Stomach smooth muscle (tissue), 2 donors: ENCODE data around the gene SPTB.
"Not testable (repeated sequence)": the region's sequence is repeated elsewhere in the genome, so short reads cannot be mapped to it uniquely, and the experiment has no call there.

Experiments used
- H3K27ac ChIP-seq: one replicate; pipeline ENCODE4 v1.7.0; 2013; ENCODE audit warnings: mild to moderate bottlenecking, low read length, inconsistent platforms
- H3K27me3 ChIP-seq, 2 donors: one replicate each; pipeline ENCODE4 v1.7.0; 2013; ENCODE audit warnings: low read length in 2 of 2; ENCODE audit not compliant: insufficient read depth in 2 of 2, control insufficient read depth in 1 of 2
- H3K36me3 ChIP-seq, 2 donors: one replicate each; pipeline ENCODE4 v1.7.0; 2013; ENCODE audit warnings: low read length in 2 of 2; ENCODE audit not compliant: control insufficient read depth in 2 of 2, insufficient read depth in 2 of 2
- H3K4me1 ChIP-seq: one replicate; pipeline ENCODE4 v1.7.0; 2013; ENCODE audit warnings: low read length; ENCODE audit not compliant: control insufficient read depth, insufficient read depth
- H3K4me3 ChIP-seq, 2 donors: one replicate each; pipeline ENCODE4 v1.7.0; 2013; ENCODE audit warnings: low read length in 2 of 2
- H3K9ac ChIP-seq, 2 donors: one replicate each; pipeline ENCODE4 v1.7.0; 2013; ENCODE audit warnings: low read length in 2 of 2, mild to moderate bottlenecking in 1 of 2
- H3K9me3 ChIP-seq, 2 donors: one replicate each; pipeline ENCODE4 v1.7.0; 2013; ENCODE audit warnings: low read length in 2 of 2; ENCODE audit not compliant: control insufficient read depth in 2 of 2
- donor health status: healthy.
- donor health status: Pancreatic carcinoma.

The SPTB gene

DNA sequence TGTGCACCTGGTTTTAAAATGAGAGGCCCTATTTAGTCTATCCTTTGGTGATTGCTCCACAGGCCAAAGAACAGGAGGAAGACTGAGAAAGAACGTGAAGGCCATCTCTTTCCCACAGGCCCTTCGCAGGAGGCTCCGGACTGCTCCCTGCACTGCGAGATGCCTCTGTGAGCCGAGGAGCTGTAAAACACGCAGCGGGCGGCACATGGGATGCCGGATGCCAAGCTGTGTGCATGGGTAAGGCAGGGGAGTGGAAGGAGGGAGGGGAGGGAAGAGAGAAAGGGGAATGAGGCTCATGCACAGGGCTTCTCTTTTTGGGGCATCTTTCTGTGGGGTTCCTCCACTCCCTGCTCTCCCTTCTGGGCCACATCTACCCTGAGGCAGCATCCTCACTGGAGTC, 61.6 kb downstream of the SPTB start:
- Histone ChIP-seq H3K27me3 (peaks cover 0 to 3% of the 10 kb centered on the region in 2 donors), H3K27ac (no peak overlapping the region), H3K9ac (no peak overlapping the region), H3K9me3 (no peaks in the 10 kb centered on the region), H3K4me1 (peaks cover under 1% of the 10 kb centered on the region), H3K4me3 (no peak overlapping the region), H3K36me3 (no peaks in the 10 kb centered on the region)

DNA sequence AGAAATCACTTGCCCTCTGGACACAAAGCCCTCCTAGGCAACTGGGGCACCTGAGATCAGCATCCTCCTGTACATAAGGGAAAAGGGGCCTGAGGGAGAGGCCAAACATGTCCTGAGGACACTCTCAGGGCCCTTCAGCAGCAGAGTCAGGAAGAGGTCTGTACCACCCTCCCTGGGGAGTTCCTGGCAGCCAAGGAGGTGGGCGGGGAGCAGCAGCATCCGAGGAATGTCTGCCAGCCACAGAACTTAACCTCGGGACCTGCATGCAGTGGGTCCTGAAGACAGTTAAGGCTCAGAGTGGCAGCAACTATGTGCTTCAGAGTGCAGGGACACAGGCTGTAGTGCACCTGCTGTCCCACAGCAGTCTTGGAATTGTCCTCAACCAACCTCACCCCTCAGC, 62.1 kb downstream of the SPTB start:
- no peaks in the 10 kb centered on the region for H3K36me3 ChIP-seq
- no peak overlapping the region for H3K27ac ChIP-seq
- no peak overlapping the region for H3K4me3 ChIP-seq
- H3K27me3 ChIP-seq, result no peaks in the 10 kb centered on the region
- no peaks in the 10 kb centered on the region for H3K9me3 ChIP-seq
- H3K9ac ChIP-seq, result no peak overlapping the region
- no peaks in the 10 kb centered on the region for H3K4me1 ChIP-seq

DNA sequence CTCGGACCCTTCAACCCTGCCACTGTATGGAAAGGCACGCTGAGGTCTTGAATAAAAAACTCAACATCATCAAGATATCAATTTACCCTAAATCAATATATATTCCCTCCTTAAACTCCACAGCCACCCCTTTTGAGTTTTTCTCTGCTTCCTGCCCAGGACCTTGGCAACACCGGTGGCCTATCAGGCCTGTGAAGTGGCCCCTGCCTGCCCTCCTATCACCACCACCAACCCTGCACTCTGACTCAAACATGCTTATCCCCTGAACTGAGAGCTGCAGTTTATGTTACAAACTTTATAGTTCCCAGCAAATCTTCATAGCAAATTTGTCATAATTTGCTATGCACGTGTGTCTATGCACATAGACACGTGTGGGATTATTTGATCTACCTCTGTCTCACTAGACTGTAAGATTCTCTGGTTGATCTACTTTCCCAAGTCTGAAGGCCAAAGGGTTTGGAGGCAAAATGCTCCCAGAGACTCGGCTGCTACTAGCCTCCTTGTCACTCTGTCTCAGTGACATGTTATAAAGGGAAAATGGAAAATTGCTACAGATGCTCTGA, 63.4 kb downstream of the SPTB start:
- no peak overlapping the region for H3K27ac ChIP-seq
- no peak overlapping the region for H3K9ac ChIP-seq
- H3K36me3 ChIP-seq, result no peaks in the 10 kb centered on the region
- H3K9me3 ChIP-seq, result no peaks in the 10 kb centered on the region
- H3K4me1 ChIP-seq, result no peaks in the 10 kb centered on the region
- H3K27me3 ChIP-seq, result peaks cover 0 to 2% of the 10 kb centered on the region in 2 donors
- no peak overlapping the region for H3K4me3 ChIP-seq

DNA sequence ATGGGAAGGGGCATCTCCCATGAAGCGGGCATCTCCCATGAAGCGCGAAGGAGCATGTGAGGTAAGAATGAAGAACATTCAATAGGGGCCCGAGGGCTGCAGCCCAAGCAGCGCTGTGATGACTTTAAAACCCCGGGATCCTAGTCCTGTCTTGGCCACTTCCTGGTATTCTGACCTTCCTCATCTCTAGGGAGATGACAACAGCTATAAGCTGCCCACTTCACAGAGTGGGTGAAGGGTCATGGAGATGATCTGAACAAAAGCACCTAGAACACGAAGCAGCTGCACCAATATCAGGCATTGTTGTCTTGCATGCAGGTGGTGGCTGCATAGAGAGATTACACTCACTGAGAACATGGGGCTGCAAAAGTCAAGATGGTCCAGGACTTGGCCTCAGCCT, 64.5 kb downstream of the SPTB start:
- H3K9ac ChIP-seq, result no peak overlapping the region
- no peak overlapping the region for H3K4me3 ChIP-seq
- no peaks in the 10 kb centered on the region for H3K4me1 ChIP-seq
- no peaks in the 10 kb centered on the region for H3K9me3 ChIP-seq
- no peak overlapping the region for H3K27ac ChIP-seq
- no peaks in the 10 kb centered on the region for H3K36me3 ChIP-seq
- peaks cover 0 to 2% of the 10 kb centered on the region in 2 donors for H3K27me3 ChIP-seq

DNA sequence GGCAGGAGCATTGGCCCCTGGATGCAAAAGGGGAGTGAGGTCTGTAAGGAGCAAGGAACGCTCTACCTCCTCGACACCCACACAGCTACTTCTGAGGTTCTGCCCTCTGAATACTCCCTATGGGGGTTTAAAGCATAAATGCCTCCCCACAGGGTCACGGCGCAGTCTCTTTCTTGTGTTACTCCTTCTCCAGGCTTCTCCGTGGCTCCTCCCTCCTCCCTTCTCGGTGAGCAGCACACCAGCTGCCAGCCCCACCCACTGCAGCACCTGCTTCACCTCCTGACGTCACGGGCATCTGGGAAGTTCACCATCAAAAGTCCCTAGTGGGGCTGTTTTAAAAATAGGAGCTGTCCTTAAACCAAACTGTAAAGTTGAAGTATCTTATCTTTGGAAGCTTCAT, 67.3 kb downstream of the SPTB start:
- peaks cover 0 to 2% of the 10 kb centered on the region in 2 donors for H3K27me3 ChIP-seq
- H3K4me3 ChIP-seq, result no peak overlapping the region
- no peaks in the 10 kb centered on the region for H3K36me3 ChIP-seq
- no peaks in the 10 kb centered on the region for H3K9me3 ChIP-seq
- H3K27ac ChIP-seq, result no peak overlapping the region
- H3K9ac ChIP-seq, result no peak overlapping the region
- H3K4me1 ChIP-seq, result no peaks in the 10 kb centered on the region

DNA sequence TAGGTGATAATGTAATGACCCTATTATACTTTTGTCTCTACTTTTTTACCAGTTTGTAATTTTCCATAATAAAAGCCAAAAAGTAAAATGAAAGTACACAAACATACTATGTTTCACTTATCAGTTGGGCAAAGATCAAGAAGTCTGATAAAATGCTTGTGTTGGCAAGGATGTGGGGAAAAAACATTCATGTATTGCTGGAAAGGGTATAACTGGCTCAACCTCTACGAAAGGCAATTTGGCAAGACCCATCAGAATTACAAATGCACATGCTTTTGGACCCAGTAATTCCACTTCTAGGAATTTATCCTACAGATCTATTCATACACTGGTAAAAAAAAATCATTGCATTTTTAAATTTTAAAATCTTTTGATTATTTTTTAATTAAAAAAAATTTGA, 68.0 kb downstream of the SPTB start:
- H3K4me1 ChIP-seq, result no peaks in the 10 kb centered on the region
- no peak overlapping the region for H3K27ac ChIP-seq
- H3K36me3 ChIP-seq, result no peaks in the 10 kb centered on the region
- H3K27me3 ChIP-seq, result peaks cover 0 to 2% of the 10 kb centered on the region in 2 donors
- H3K4me3 ChIP-seq, result no peak overlapping the region
- H3K9ac ChIP-seq, result no peak overlapping the region
- H3K9me3 ChIP-seq, result no peaks in the 10 kb centered on the region

DNA sequence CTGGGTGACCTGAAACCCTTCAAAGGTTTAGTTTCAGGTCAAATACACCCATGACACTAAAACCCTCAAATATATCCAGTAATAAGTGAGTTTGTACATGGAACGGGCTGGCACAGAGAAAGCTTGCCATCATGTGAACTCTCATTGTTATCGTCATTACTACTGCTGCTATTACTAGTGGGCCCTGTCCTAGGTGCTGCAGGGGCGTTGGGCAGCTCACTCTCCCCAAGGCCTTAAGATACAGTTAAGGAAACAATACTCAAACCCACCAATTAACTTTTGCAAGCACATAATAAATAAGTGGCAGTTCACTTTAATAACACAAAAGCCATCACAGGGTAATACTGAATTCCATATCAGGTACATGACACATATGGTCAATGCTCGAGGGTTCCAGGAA, 71.3 kb downstream of the SPTB start:
- Histone ChIP-seq H3K27ac (no peak overlapping the region), H3K36me3 (no peaks in the 10 kb centered on the region), H3K9ac (no peak overlapping the region), H3K4me3 (no peak overlapping the region), H3K9me3 (no peaks in the 10 kb centered on the region), H3K27me3 (peaks cover 0 to 2% of the 10 kb centered on the region in 2 donors), H3K4me1 (peaks cover 10% of the 10 kb centered on the region)

DNA sequence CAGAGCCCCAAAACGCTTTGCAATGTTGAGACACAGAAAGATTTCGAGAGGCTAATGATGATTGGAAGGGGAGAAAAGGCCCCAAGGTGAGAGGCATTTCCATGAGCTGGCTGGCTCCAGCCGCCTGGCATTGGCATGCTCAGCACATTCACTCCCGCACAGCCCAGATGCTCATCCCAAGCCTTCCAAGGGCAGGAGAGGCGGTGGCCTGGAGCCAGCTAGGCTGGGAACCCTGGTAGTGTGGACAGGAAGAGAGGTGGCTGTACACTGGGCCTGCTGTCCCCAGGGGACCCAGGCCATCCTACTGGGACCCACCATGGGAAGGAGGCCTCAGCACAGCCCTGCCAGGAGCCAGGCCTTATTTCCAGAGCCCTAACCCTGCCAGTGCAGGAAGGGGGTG, 72.2 kb downstream of the SPTB start:
- H3K9ac ChIP-seq, result no peak overlapping the region
- peaks cover 0 to 2% of the 10 kb centered on the region in 2 donors for H3K27me3 ChIP-seq
- no peak overlapping the region for H3K27ac ChIP-seq
- no peaks in the 10 kb centered on the region for H3K9me3 ChIP-seq
- no peaks in the 10 kb centered on the region for H3K36me3 ChIP-seq
- H3K4me3 ChIP-seq, result no peak overlapping the region
- peaks cover 10% of the 10 kb centered on the region for H3K4me1 ChIP-seq

DNA sequence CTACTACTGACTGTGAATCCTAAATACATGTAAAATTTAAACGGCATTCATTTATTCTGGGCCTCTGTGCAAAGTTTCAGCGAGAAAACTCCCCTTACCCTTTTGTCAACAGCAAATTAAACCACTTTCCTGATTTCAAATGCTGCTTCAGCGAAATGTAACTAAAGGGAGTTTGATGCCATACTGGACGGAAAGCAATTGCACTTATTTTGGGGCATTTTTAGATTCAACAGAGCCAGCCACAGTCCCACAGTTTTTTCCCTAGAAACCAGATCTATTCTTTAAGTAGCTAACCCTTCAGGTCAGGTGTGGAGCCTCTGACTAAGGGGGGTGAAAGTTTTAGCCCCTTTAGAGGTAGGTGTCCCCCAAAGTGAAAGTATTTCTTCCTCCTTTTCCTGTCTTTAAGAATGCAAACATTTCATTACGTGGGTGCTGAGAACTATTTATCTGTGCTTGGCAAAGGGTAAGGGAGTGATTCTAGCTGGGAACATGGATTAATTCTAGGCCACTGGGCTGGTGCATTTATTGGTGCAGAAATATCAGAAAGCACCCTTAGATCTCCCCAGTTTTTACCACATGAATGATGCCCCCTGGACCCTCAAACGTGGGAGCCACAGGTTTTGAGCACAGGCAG, 72.7 kb downstream of the SPTB start:
- peaks cover 10% of the 10 kb centered on the region for H3K4me1 ChIP-seq
- no peaks in the 10 kb centered on the region for H3K9me3 ChIP-seq
- no peak overlapping the region for H3K4me3 ChIP-seq
- H3K27ac ChIP-seq, result no peak overlapping the region
- no peaks in the 10 kb centered on the region for H3K27me3 ChIP-seq
- H3K36me3 ChIP-seq, result no peaks in the 10 kb centered on the region
- no peak overlapping the region for H3K9ac ChIP-seq

DNA sequence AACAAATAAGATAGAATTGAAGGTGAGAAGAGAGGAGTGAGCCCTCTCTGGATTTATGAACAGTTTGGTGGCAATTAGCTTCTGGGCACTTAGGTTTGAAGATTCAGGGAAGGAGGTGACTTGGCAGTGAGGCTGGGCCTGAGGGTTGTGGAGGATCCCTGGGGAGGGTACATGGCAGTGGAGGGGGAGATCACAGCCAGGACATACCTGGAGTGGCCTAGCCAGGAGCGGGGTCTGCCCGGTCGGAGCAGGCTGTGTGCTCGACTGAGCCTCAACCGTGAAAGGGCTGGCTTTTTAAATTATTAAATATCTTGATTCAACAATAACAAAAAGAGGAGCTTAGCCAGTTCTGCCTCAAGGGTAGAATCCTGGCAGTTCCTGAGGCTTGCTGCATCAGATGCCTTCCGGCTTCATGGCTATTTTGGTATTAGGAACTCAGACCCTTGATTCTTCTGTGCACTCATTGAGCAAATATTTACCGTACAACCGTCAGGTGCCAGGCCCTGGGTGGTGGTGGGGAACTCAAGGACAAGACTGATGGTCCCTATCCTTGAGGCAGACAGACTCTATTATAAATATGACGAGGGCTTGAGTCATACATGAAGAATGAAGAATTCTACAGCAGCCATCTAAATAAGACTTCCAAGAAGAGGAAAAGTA, 73.4 kb downstream of the SPTB start:
- peak overlapping the region; percentile 0 for H3K27ac ChIP-seq
- no peaks in the 10 kb centered on the region for H3K9me3 ChIP-seq
- no peaks in the 10 kb centered on the region for H3K27me3 ChIP-seq
- peak overlapping the region in 1 of 2 donors; percentile 6 for H3K9ac ChIP-seq
- no peaks in the 10 kb centered on the region for H3K36me3 ChIP-seq
- peaks cover 10% of the 10 kb centered on the region for H3K4me1 ChIP-seq
- no peak overlapping the region for H3K4me3 ChIP-seq

DNA sequence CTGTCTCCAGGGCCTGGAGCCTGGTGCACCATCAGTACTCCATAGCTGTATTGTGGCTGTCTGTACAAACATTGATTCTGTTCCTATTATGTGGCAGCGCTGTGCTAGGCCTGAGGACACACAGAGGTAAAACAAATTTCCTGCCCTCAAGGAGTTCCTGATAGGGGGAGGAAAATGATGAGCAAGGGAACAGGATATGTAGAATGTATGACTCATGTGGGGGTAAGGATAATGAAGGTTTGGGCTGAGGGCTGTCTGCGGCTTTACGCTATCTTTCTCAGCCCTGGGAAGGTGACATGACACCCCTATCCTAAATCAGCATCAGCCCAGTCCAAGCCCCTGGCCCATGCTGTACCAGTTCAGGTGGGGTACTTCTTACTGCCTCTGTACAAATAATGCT, 74.1 kb downstream of the SPTB start:
- H3K4me1 ChIP-seq, result peaks cover 10% of the 10 kb centered on the region
- H3K9ac ChIP-seq, H3K27ac ChIP-seq, H3K27me3 ChIP-seq, H3K4me3 ChIP-seq, H3K9me3 ChIP-seq, H3K36me3 ChIP-seq: not testable (repeated sequence)
